ENCODE measurements around the gene SETMAR. TPM values are rescaled to one million over a fixed set of nuclear protein-coding genes. Genes with fewer than 3 reads are reported as not detected.

Gene SETMAR
- total and polyA plus RNA-seq, 2 of the 13 experiments (the other 11 are each of a cell fraction or from before 2014, with no cell fraction given): 7.0 to 16.7 TPM

- Histone ChIP-seq H2AFZ (ENCODE audit: low read length) (no peak overlapping the region), H3K27me3 (ENCODE audit: control insufficient read depth in 1 of 2, insufficient read depth in 2 of 2, low read length in 2 of 2) (no peaks in the 10 kb centered on the region), H3K4me1 (ENCODE audit: insufficient read depth, low read length) (peaks cover 11% of the 10 kb centered on the region), H3K36me3 (replicated peaks in 1 of 2; ENCODE audit: control insufficient read depth in 1 of 2, insufficient read depth in 2 of 2, low read length in 2 of 2) (no peaks in the 10 kb centered on the region), H3K4me3 (replicated peaks in 1 of 3; ENCODE audit: insufficient read depth in 1 of 3, low read depth in 2 of 3, low read length in 3 of 3) (no peak overlapping the region), H3K9me3 (ENCODE audit: low read length) (no peaks in the 10 kb centered on the region), H3K9ac (ENCODE audit: insufficient read depth, low read depth, low read length) (no peak overlapping the region), H4K20me1 (ENCODE audit: insufficient read depth, low read length) (0 out of 2 replicates have a peak, but pooled peaks cover 2% of the 10 kb centered on the region), H3K27ac (ENCODE audit: extremely low read length, insufficient read depth, low read length) (no peak overlapping the region), H3K4me2 (ENCODE audit: low read depth, low read length) (no peak overlapping the region), H3K79me2 (ENCODE audit: insufficient read depth, low read length) (no peaks in the 10 kb centered on the region)
- no TSS peak for BruUV-seq (replicated peaks)
- 15% methylated on average over 2 of the region's 2 CpGs for WGBS (ENCODE audit: low lambda C conversion rate)
- DNase-seq (ENCODE audit: low spot score): peak; percentile 53
- TF ChIP-seq ZFP36L2 (CRISPR knock-in tag; IDR thresholded peaks at IDR 0.05) (no peak), THAP11 (CRISPR knock-in tag; IDR thresholded peaks at IDR 0.05) (0 out of 2 replicates have a peak, but pooled peaks have one; percentile 13), STAG1 (CRISPR knock-in tag; IDR thresholded peaks at IDR 0.05) (peak; percentile 94), RAD21 (CRISPR knock-in tag; IDR thresholded peaks at IDR 0.05) (peak; percentile 46; the same call in 1 of the 2 replicates), CTCF (CRISPR knock-in tag; IDR thresholded peaks at IDR 0.05) (peak; percentile 75), SMC3 (IDR thresholded peaks at IDR 0.05; ENCODE audit: low read length) (peak; percentile 81)
- TF ChIP-seq, protein P1, sequence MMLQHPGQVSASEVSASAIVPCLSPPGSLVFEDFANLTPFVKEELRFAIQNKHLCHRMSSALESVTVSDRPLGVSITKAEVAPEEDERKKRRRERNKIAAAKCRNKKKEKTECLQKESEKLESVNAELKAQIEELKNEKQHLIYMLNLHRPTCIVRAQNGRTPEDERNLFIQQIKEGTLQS (CRISPR knock-in tag; IDR thresholded peaks at IDR 0.05): no peak
- TF ChIP-seq, protein P2, sequence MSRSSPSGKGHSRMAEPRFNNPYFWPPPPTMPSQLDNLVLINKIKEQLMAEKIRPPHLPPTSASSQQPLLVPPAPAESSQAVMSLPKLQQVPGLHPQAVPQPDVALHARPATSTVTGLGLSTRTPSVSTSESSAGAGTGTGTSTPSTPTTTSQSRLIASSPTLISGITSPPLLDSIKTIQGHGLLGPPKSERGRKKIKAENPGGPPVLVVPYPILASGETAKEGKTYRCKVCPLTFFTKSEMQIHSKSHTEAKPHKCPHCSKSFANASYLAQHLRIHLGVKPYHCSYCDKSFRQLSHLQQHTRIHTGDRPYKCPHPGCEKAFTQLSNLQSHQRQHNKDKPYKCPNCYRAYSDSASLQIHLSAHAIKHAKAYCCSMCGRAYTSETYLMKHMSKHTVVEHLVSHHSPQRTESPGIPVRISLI (CRISPR knock-in tag; IDR thresholded peaks at IDR 0.05; ENCODE audit: borderline replicate concordance): peak; percentile 85
- TF ChIP-seq, protein P3, sequence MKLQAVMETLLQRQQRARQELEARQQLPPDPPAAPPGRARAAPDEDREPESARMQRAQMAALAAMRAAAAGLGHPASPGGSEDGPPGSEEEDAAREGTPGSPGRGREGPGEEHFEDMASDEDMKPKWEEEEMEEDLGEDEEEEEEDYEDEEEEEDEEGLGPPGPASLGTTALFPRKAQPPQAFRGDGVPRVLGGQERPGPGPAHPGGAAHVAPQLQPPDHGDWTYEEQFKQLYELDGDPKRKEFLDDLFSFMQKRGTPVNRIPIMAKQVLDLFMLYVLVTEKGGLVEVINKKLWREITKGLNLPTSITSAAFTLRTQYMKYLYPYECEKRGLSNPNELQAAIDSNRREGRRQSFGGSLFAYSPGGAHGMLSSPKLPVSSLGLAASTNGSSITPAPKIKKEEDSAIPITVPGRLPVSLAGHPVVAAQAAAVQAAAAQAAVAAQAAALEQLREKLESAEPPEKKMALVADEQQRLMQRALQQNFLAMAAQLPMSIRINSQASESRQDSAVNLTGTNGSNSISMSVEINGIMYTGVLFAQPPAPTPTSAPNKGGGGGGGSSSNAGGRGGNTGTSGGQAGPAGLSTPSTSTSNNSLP (IDR thresholded peaks at IDR 0.05; ENCODE audit: low read depth, low read length): peak; percentile 44; the same call in 1 of the 2 replicates
- in situ Hi-C loops (cut with HindIII; ENCODE audit: extremely low pct_ligation_motif_present, low pct_unique_long_range_greater_than_20kb) (loop anchor here (5.0 to 10.0 kb wide), 2 partner anchors 224 to 282 kb away; no protein-coding TSS in a partner anchor), intact Hi-C loops (cut with micrococcal nuclease; ENCODE audit: unreplicated experiment) (loop anchor here (1.0 kb wide), 2 partner anchors 221 to 283 kb away; no protein-coding TSS in a partner anchor)
- POLR2A ChIA-PET: interaction anchor here (1.5 kb wide), 1 partner anchor 143 kb away, joined by 4 read pairs; the partner anchor contains the start of gene ITPR1
- peak; percentile 48 for FAIRE-seq
- CTCF ChIA-PET (ENCODE audit: low intra/inter-chr PET ratio, low total read pairs): interaction anchor here (1.4 to 2.3 kb wide), 3 partner anchors 221 to 283 kb away, joined by 3 to 31 read pairs (median 12); no protein-coding TSS in a partner anchor
- ATAC-seq: peak; percentile 76
These were observed 47.6 kb downstream of the SETMAR start for GRCh38 chr3:4350789-4351163.
